Measurements from ENCODE around the gene PAK5.

PAK5 gene

DNA sequence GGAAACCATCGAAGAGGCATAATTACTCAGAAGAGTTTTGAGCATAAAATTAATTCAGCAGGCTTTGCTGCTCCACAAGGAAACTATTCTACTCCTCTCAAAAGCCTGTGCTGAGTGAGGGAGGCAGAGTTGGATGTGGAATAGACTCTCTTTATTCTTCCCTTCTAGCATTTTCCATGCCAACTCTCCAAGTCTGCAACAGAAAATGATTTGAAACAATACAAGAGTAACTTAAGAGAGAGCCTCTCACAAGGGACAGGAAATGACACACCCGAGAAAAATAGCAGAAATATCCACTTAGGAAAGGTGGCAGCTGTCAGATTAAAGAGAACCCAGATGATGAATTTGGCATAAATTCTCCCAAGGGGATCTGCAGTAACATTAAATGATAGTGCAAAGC is 350.8 kb downstream of the PAK5 start:
- peak in 1 of 2 donors; percentile 79 for DNase-seq

All from hippocampal formation (tissue), 2 donors.